HCT116 (cell line): Measurements from ENCODE around the gene DNAJA4. TPM values are rescaled to one million over a fixed set of nuclear protein-coding genes. Genes with fewer than 3 reads are reported as not detected.

ENCODE experiments used
- ATAC-seq: fragments of 200-7000 bp; cut with Tn5 transposase; 2 replicates; pipeline ENCODE4 v1.9.1; 2020; ENCODE audit warnings: mild to moderate bottlenecking, moderate library complexity
- BruUV-seq: library from RNA; stranded (reverse); fragments of 400-500 nt; replicated peaks from 2 replicates; lab custom pipeline; 2021; lab: Mats Ljungman, UMichigan
- CTCF ChIA-PET: fragments of 300-600 bp; sonication (Branson Sonifier 250); formaldehyde crosslinking; loops from one replicate; lab custom pipeline; 2021; ENCODE audit warnings: antibody characterized with exemption; lab: Charles Lee
- POLR2A ChIA-PET: fragments of 300-600, 350-600 bp; sonication (Branson Sonifier 250); formaldehyde crosslinking; loops from one replicate; lab custom pipeline; 2021; ENCODE audit warnings: antibody characterized with exemption; lab: Charles Lee
- RAD21 ChIA-PET, 2 experiments: fragments of 300-600 bp; sonication (Branson Sonifier 250); formaldehyde crosslinking; loops; one replicate each; lab custom pipeline; 2023; ENCODE audit warnings: low total read pairs in 2 of 2; ENCODE audit not compliant: uncharacterized antibody in 2 of 2, unreplicated experiment in 2 of 2, low non-redundant PET in 1 of 2; lab: Charles Lee
- DNase-seq: peaks from one replicate; pipeline ENCODE4 v3.0.0-alpha.2; 2010; ENCODE audit warnings: low read depth, low spot score
- H2AFZ ChIP-seq: fragments of 200-600 bp; shearing (Covaris generic), sonication (generic); 2 replicates; pipeline ENCODE4 v1.6.1; 2017; ENCODE audit warnings: low read depth, mixed run types, mixed read lengths, antibody characterized with exemption, low read length; ENCODE audit not compliant: poor library complexity, severe bottlenecking
- H3K27ac ChIP-seq: 2 replicates; pipeline ENCODE4 v1.5.1; 2012; ENCODE audit warnings: low read depth, low read length
- H3K27me3 ChIP-seq: fragments of 200-600 bp; sonication (generic); 2 replicates; pipeline ENCODE4 v1.6.1; 2016; ENCODE audit warnings: mixed run types, low read length, mixed read lengths; ENCODE audit not compliant: insufficient read depth
- H3K36me3 ChIP-seq, 2 experiments: fragments of 200-500 bp in 1 of 2; fragments of 200-600 bp in 1 of 2; sonication (Bioruptor generic) in 1 of 2; sonication (generic) in 1 of 2; 2 replicates each; pipeline versions ENCODE4 v1.5.1 to v1.6.1; 2014 to 2016; ENCODE audit warnings: low read length in 2 of 2, inconsistent platforms in 1 of 2, mixed read lengths in 1 of 2, mixed run types in 1 of 2; ENCODE audit not compliant: insufficient read depth in 2 of 2, control insufficient read depth in 1 of 2
- H3K4me1 ChIP-seq, 2 experiments: fragments of 200-600 bp in 1 of 2; sonication (generic) in 1 of 2; 2 replicates each; pipeline versions ENCODE4 v1.5.1 to v1.6.1; 2012 to 2017; ENCODE audit warnings: low read length in 2 of 2, inconsistent platforms in 1 of 2, mild to moderate bottlenecking in 1 of 2, mixed read lengths in 1 of 2, mixed run types in 1 of 2, moderate library complexity in 1 of 2; ENCODE audit not compliant: insufficient read depth in 2 of 2, control insufficient read depth in 1 of 2
- H3K4me2 ChIP-seq: fragments of 200-600 bp; sonication (generic); 2 replicates; pipeline ENCODE4 v1.6.1; 2017; ENCODE audit warnings: mixed run types, low read length, mixed read lengths
- H3K4me3 ChIP-seq, 2 experiments: fragments of 200-600 bp in 1 of 2; sonication (generic) in 1 of 2; replicated peaks in 1 of 2; 2 replicates each; pipeline ENCODE4 v1.5.1; 2011 to 2016; ENCODE audit warnings: low read length in 2 of 2, control low read depth in 1 of 2, low read depth in 1 of 2, mild to moderate bottlenecking in 1 of 2, mixed read lengths in 1 of 2, mixed run types in 1 of 2
- H3K79me2 ChIP-seq: fragments of 200-600 bp; sonication (generic); 2 replicates; pipeline ENCODE4 v1.6.1; 2017; ENCODE audit warnings: mild to moderate bottlenecking, mixed run types, low read length, moderate library complexity, mixed read lengths; ENCODE audit not compliant: insufficient read depth
- H3K9ac ChIP-seq: fragments of 200-600 bp; sonication (generic); 2 replicates; pipeline ENCODE4 v1.6.1; 2016; ENCODE audit warnings: low read length, mixed read lengths
- H3K9me2 ChIP-seq: fragments of 200-600 bp; sonication (generic), shearing (Covaris generic); 2 replicates; pipeline ENCODE4 v1.6.1; 2017; ENCODE audit warnings: mixed run types, mild to moderate bottlenecking, moderate library complexity; ENCODE audit not compliant: insufficient read depth
- H3K9me3 ChIP-seq, 2 experiments: fragments of 200-500 bp in 1 of 2; fragments of 200-600 bp in 1 of 2; sonication (Bioruptor generic) in 1 of 2; sonication (generic) in 1 of 2; 2 replicates each; pipeline ENCODE4 v1.6.1; 2014 to 2017; ENCODE audit warnings: low read length in 2 of 2, mixed read lengths in 2 of 2, inconsistent platforms in 1 of 2, low read depth in 1 of 2, mild to moderate bottlenecking in 1 of 2, mixed run types in 1 of 2, moderate library complexity in 1 of 2; ENCODE audit not compliant: control insufficient read depth in 1 of 2, insufficient read depth in 1 of 2
- H4K20me1 ChIP-seq: fragments of 200-600 bp; sonication (generic), shearing (Covaris generic); 2 replicates; pipeline ENCODE4 v1.6.1; 2017; ENCODE audit warnings: mixed run types, mild to moderate bottlenecking, moderate library complexity; ENCODE audit not compliant: insufficient read depth
- CEBPB ChIP-seq: IDR thresholded peaks from 2 replicates; pipeline ENCODE4 v1.6.1; 2012; ENCODE audit warnings: low read depth
- EGR1 ChIP-seq: IDR thresholded peaks from 2 replicates; pipeline ENCODE4 v1.6.1; 2012; ENCODE audit warnings: low read depth
- RAD21 ChIP-seq: IDR thresholded peaks from 2 replicates; pipeline ENCODE4 v1.6.1; 2012; ENCODE audit warnings: low read depth, mild to moderate bottlenecking
- SRF ChIP-seq: IDR thresholded peaks from 2 replicates; pipeline ENCODE4 v1.6.1; 2012; ENCODE audit warnings: low read depth
- YY1 ChIP-seq: IDR thresholded peaks from 2 replicates; pipeline ENCODE4 v1.6.1; 2011; ENCODE audit warnings: low read length, low read depth, moderate library complexity, mild to moderate bottlenecking; ENCODE audit not compliant: insufficient replicate concordance; ENCODE audit errors: extremely low read depth
- intact Hi-C: fragments of 100-400 bp; cut with micrococcal nuclease; formaldehyde crosslinking; loops from 2 replicates; pipeline ENCODE4 v1.10.0; 2022
- total RNA-seq: library from RNA; stranded (reverse); gene quantifications from one replicate; pipeline ENCODE4 v1.2.1, GENCODE V29; 2021; ENCODE audit not compliant: unreplicated experiment
- TF ChIP-seq, protein P1 (sequence below), 3 experiments: fragments of 200-600 bp in 1 of 3; sonication (generic) in 1 of 3; IDR thresholded peaks in 2 of 3; conservative IDR thresholded peaks in 1 of 3; 2 replicates each; pipeline ENCODE4 v1.5.1; 2012 to 2017; ENCODE audit warnings: low read depth in 2 of 3, low read length in 2 of 3, antibody characterized with exemption in 1 of 3, borderline replicate concordance in 1 of 3, control low read depth in 1 of 3, mild to moderate bottlenecking in 1 of 3, mixed read lengths in 1 of 3, mixed run types in 1 of 3, moderate library complexity in 1 of 3; ENCODE audit not compliant: insufficient read depth in 1 of 3
- TF ChIP-seq, protein P2 (sequence below): IDR thresholded peaks from 2 replicates; pipeline ENCODE4 v1.6.1; 2012
- TF ChIP-seq, protein P3 (sequence below): IDR thresholded peaks from 2 replicates; pipeline ENCODE4 v1.6.1; 2012; ENCODE audit warnings: low read depth

Gene DNAJA4
- total RNA-seq, 1 experiment from 2014 or later: 66.6 TPM

GRCh38 chr15:78315686-78316282, 51.4 kb downstream of the DNAJA4 start:
- POLR2A ChIA-PET: no interaction called here
- Histone ChIP-seq H3K4me2 (no peak overlapping the region), H2AFZ (no peak overlapping the region), H3K9ac (no peak overlapping the region), H3K4me1 (peaks cover 0 to 8% of the 10 kb centered on the region in 2 experiments; a peak in 2 of 4 replicates), H3K4me3 (no peak overlapping the region), H3K9me3 (no peaks in the 10 kb centered on the region), H4K20me1 (no peaks in the 10 kb centered on the region), H3K9me2 (no peaks in the 10 kb centered on the region), H3K36me3 (no peaks in the 10 kb centered on the region), H3K27me3 (no peaks in the 10 kb centered on the region), H3K27ac (no peak overlapping the region), H3K79me2 (no peaks in the 10 kb centered on the region)
- peak; percentile 77 for ATAC-seq
- no peak for DNase-seq
- no TSS peak for BruUV-seq
- TF ChIP-seq, protein P1, sequence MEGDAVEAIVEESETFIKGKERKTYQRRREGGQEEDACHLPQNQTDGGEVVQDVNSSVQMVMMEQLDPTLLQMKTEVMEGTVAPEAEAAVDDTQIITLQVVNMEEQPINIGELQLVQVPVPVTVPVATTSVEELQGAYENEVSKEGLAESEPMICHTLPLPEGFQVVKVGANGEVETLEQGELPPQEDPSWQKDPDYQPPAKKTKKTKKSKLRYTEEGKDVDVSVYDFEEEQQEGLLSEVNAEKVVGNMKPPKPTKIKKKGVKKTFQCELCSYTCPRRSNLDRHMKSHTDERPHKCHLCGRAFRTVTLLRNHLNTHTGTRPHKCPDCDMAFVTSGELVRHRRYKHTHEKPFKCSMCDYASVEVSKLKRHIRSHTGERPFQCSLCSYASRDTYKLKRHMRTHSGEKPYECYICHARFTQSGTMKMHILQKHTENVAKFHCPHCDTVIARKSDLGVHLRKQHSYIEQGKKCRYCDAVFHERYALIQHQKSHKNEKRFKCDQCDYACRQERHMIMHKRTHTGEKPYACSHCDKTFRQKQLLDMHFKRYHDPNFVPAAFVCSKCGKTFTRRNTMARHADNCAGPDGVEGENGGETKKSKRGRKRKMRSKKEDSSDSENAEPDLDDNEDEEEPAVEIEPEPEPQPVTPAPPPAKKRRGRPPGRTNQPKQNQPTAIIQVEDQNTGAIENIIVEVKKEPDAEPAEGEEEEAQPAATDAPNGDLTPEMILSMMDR (IDR thresholded peaks at IDR 0.05 in 2 of 3, conservative IDR thresholded peaks at IDR 0.05 in 1 of 3; ENCODE audit: borderline replicate concordance in 1 of 3, insufficient read depth in 1 of 3, low read depth in 2 of 3, low read length in 2 of 3): peak; percentile 45 to 65 (median 47); a peak in 5 of 6 replicates
- TF ChIP-seq EGR1: no peak
- TF ChIP-seq SRF: no peak
- peak; percentile 70 for TF ChIP-seq RAD21
- TF ChIP-seq, protein P2, sequence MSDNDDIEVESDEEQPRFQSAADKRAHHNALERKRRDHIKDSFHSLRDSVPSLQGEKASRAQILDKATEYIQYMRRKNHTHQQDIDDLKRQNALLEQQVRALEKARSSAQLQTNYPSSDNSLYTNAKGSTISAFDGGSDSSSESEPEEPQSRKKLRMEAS: no peak
- TF ChIP-seq, protein P3, sequence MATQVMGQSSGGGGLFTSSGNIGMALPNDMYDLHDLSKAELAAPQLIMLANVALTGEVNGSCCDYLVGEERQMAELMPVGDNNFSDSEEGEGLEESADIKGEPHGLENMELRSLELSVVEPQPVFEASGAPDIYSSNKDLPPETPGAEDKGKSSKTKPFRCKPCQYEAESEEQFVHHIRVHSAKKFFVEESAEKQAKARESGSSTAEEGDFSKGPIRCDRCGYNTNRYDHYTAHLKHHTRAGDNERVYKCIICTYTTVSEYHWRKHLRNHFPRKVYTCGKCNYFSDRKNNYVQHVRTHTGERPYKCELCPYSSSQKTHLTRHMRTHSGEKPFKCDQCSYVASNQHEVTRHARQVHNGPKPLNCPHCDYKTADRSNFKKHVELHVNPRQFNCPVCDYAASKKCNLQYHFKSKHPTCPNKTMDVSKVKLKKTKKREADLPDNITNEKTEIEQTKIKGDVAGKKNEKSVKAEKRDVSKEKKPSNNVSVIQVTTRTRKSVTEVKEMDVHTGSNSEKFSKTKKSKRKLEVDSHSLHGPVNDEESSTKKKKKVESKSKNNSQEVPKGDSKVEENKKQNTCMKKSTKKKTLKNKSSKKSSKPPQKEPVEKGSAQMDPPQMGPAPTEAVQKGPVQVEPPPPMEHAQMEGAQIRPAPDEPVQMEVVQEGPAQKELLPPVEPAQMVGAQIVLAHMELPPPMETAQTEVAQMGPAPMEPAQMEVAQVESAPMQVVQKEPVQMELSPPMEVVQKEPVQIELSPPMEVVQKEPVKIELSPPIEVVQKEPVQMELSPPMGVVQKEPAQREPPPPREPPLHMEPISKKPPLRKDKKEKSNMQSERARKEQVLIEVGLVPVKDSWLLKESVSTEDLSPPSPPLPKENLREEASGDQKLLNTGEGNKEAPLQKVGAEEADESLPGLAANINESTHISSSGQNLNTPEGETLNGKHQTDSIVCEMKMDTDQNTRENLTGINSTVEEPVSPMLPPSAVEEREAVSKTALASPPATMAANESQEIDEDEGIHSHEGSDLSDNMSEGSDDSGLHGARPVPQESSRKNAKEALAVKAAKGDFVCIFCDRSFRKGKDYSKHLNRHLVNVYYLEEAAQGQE: no peak
- no peak for TF ChIP-seq CEBPB
- TF ChIP-seq YY1: no peak
- RAD21 ChIA-PET: interaction anchor here in 1 of 2 experiments (0.7 kb wide), 1 partner anchor 107 kb away, joined by 5 read pairs; no protein-coding TSS in a partner anchor
- CTCF ChIA-PET: interaction anchor here (1.1 to 1.6 kb wide), 2 partner anchors 99 to 103 kb away, joined by 3 to 5 read pairs; no protein-coding TSS in a partner anchor
- intact Hi-C loops: no loop called here
